CD1c-positive myeloid dendritic cell (primary cell): ENCODE data around the gene CXCL17.
"Not testable (repeated sequence)": the region's sequence is repeated elsewhere in the genome, so short reads cannot be mapped to it uniquely, and the experiment has no call there.

ENCODE experiments used
- DNase-seq: peaks from one replicate; pipeline ENCODE4 v3.0.0-alpha.2; 2016; ENCODE audit errors: extremely low spot score

The CXCL17 gene, protein sequence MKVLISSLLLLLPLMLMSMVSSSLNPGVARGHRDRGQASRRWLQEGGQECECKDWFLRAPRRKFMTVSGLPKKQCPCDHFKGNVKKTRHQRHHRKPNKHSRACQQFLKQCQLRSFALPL

DNA sequence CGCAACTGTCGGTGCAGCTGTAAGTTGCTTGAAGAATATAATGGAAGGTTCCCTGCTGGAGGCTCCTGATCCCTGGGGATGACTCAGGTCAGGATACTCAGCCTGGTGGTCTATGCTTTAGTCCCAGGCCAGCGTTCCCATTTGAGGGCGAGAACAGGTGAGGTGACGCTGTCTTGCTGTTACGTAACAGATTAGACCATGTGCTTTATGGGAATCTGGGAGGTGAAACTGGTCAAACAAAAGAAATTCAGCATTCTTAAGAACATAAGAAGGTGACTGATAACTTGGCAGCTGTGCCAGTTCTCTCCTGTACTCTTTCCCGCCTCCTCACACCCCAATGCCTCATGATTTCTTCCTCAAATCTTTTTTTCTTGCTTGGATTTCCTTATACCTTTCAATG lies at the start of gene CXCL17:
Gene CXCL17, minus strand, starts transcription at position 114 of the 400 bp plus-strand sequence. CDS start 114 bp downstream, outside the sequence.
- no peak for DNase-seq

DNA sequence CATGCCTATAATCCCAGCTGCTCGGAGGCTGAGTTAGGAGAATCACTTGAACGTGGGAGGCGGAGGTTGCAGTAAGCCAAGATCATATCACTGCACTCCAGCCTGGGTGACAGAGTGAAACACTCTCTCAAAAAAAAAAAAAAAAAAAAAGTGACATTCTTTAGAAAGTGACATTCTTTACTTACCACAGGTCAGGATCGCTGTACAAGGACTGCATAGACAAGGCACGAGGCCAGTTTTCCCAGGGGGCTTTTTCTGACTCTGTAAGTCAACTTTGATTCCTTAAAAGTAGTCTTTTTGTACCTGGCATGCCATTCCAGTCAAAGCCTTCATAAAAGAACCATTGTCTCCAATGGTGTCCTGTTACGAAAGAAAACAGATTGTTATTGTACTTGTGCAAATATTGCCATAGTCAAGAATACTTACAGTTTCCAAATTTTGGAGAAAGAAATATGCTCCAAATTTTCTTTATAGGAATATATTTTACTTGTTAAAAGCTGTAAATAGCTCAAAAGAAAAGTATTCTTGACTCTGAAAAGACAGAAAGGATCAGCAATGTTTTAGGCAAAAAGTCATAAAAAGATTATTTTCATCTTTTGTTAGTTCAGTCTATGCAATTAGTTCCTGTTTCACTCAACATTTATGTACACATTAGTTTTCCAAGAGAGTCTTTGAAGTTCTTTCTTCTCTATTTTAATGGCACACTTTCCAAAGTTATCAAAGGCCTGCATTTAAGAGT lies 46.2 kb upstream of the CXCL17 start:
- DNase-seq: no peak

DNA sequence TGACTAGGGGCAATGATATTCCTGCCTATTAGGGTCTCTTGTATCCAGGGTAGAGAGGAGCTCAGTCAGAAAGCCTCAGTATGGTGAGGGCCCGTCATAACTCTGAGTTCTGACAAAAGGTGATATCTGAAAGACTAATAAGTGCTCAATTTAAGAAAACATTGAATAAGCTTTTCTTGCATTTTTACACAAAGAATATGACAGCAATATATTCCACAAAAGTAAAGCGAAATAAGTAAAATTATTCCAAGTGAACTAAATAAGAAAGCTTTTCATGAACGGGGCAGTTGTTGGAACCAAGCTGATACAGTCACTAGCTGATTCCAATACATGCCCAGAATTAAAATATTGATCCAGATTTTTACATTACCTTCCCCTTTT lies 45.0 kb upstream of the CXCL17 start:
- DNase-seq: no peak

DNA sequence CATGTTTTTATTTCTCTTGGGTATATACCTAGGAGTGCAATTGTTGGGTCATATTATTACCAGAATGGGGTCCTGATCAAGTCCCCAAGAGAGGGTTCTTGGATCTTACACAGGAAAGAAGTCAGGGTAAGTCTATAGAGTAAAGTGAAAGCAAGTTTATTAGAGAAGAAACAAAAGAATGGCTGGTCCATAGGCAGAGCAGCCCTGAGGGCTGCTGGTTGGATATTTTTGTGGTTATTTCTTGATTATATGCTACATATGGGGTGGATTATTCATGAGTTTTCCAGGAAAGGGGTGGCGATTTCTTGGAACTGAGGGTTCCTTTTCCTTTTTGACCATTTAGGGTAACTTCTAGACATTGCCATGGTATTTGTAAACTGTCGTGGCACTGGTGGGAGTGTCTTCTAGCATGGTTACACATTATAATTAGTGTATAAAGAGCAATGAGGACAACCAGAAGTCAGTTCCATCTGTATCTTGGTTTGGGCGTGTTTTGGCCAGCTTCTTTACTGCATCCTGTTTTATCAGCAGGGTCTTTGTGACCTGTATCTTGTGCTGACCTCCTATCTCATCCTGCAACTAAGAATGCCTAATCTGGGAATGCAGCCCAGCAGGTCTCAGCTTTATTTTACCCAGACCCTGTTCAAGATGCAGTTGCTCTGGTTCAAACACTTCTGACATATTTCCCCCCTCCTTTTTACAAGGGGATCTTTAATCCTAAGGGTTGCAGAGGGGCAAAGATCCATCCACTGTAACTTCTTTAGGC lies 44.5 kb upstream of the CXCL17 start:
- DNase-seq: peak; percentile 31

DNA sequence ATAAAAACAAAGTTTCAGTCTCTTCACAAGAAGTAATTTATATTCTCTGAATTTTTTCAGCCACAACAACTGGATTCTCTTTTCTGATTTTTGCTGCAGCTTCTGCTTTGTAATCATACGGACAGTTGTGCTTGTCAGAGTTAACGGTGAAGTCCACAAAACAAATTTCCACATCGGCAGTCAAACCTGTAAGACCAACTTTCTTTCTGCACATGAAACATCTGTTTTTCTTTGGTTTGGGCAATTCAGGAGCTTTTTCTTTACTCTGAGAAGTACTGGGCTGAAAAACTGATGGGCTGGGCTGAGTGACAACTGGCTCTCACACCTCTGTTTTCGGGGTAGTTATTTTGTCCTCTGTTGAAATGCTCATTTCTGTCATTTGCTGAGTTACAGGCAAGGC lies 42.3 kb upstream of the CXCL17 start:
- not testable (repeated sequence) for DNase-seq

DNA sequence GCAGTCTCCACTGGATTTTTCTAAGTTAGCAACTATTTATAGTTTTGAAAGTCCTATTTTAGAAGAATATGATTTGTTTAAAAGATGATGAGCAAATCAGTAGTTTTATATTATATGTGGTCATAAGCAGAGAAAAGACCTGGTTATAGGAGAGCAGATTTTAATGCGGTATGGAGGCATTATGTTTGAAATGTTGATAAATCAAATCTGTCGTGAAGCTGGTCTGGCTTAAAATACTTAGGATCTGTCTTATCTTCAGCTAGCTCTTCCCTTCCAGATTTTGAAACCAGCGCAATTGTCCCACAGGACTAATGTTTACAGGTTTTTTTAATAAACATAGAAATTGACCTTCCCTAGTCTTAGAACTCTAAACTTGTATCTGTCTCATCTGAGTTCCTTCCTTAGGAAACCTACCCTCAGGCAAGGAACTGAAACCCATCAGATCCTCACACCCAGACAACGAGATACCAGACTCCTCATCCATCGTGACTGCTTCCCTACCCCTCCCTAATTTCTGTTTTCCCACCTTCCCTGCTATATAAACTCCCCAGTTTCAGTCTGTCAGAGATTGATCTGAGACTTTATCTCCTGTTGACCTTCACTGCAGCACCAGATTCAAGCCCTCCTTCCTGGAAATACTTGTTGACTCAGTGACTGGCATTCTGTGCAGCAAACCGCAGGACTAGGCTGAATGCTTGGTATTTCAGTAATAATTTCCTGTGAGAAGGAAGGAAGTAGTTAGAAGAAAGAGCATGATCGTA lies 37.8 kb upstream of the CXCL17 start:
- DNase-seq: peak; percentile 51

DNA sequence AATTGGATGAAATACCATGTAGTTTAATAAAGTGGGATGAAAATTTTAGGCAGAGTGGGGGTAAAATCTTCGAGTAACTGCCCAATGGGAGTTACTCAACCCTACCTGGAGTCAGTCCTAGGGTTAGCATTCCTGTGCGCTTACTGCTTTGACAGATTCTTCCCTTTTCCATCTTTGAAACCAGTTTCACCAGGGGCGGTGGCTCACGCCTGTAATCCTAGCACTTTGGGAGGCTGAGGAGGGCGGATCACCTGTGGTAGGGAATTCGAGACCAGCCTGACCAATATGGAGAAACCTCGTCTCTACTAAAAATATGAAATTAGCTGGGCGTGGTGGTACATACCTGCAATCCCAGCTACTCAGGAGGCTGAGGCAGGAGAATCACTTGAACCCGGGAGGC lies 37.0 kb upstream of the CXCL17 start:
- no peak for DNase-seq

DNA sequence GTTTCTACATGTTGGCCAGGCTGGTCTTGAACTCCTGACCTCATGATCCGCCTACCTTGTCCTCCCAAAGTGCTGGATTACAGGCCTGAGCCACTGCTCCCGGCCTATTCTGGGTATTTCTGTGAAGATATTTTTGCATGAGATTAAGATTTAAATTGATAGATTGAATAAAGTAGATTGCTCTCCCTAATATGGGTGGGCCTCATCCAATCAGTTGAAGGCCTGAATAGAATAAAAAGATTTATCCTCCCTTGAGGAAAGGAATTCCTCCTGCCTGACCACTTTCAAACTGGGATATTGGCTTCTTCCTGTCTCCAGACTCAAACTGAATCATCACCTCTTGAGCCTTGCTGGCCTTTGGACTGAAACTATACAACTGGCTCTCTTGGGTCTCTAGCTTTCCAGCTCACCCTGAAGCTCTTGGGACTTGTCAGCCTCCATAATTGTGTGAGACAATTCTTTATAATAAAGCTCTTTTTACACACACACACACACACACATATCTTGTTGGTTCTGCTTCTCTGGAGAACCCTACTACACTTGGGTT lies 36.1 kb upstream of the CXCL17 start:
- no peak for DNase-seq

DNA sequence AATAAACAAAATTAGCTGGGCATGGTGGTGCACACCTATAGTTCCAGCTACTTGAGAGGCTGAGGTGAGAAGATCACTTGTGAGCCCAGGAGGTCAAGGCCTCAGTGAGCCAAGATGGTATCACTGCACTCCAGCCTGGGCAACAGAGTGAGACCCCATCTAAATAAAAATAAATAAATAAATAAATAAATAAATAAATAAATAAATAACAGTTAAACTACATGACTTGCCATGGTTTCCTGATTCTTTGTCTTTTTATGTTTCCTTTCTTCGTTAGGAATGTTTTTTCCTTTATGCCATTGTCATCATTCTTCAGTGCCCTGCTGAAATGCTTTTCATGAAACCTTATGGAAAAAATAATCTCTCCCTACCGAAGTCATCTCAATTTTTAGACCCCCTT lies 35.2 kb upstream of the CXCL17 start:
- DNase-seq: no peak

DNA sequence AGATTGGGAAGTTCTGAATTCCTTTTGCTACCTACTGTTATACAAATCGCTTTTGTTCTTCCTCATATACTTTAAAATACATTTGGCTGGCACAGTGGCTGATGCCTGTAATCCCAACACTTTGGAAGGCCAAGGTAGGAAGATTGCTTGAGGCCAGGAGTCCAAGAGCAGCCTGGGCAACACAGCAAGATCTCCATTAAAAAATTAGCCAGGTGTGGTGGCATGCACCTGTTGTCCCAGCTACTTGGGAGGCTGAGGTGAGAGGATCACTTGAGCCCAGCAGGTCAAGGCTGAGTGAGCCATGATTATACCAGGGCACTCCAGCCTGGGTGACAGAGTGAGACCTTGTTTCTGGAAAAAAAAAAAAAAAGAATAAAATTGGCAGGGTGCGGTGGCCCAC lies 34.4 kb upstream of the CXCL17 start:
- no peak for DNase-seq

DNA sequence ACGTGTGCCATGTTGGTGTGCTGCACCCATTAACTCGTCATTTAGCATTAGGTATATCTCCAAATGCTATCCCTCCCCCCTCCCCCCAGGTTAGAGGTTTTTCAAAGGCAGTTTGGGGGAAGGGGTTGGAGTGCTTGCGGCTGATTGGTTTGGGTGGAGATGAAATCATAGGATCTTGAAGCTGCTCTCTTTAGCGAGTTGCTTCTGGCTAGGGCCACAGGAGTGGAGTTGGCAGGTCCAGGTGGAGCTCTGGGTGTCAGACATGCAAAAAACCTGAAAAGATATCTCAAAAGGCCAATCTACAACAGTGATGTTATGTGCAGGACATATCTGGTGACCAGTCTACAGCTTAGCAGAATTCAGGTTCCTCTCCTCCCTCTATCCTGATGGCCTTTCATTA lies 32.6 kb upstream of the CXCL17 start:
- DNase-seq: no peak

DNA sequence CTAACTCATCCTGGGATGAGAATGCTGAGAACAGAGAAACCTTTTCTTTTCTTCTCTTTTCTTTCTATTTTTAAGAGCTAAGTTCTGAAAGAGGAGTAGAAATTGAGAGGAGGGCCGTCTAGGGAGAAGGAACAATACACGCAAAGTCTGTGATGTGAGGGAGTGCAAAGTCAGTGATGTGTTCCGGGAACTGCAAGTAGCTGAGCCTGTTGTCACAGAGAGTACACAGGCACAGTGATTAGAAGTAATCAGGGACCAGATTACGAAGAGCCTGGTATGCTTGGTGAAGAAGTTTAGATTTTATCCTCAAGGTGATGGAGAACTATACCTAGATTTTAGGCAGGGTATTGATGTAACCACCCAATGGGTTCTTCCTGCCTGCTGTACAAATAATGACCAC lies 32.0 kb upstream of the CXCL17 start:
- DNase-seq: no peak

DNA sequence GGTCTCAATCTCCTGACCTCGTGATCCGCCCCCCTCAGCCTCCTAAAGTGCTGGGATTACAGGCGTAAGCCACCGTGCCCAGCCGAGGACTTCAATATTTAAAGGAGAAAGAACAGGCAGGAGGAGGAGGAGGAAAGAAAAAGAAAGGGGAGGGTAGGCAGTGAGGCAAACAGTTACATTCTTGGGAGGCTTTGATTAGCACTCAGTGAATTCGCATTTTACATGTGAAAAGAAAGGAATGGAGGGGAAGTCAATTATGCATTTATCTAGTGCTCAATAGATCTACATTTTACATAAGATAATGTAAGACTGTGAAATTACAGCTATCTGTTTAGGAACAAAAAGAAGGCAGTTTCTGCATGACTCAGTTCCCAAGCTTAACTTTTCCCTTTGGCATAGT lies 30.9 kb upstream of the CXCL17 start:
- DNase-seq: no peak

DNA sequence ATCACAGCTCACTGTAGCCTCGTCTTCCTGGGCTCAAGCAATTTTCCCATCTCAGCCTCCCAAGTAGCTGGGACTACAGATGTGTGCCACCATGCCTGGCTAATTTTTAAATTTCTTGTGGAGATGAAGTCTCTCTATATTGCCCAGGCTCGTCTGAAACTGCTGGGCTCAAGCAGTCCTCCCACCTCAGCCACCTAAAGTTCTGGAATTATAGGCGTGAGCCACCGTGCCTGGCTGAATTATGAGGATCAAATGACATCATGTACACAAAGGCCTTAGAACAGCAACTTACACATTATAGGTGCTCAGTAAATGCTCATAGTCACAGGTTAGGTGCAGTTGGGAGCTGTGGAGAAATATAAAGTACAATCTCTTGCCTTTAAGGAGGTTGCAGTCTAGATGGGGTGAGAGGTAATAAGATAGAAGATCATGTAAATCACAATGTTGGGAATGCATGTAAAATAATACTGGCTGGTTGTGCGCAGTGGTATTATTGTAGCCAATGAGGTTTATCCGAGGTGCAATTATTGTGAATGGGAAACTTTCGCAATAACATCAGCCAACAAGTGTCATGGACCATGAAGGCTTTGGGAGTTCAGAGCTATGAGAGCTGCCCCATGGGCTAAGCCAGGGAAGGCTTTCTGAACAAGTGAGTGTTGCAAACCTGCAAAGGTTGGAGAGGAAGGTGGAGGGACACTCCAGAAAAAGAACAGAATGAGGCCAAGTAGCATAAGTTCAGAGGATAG lies 29.8 kb upstream of the CXCL17 start:
- DNase-seq: no peak

DNA sequence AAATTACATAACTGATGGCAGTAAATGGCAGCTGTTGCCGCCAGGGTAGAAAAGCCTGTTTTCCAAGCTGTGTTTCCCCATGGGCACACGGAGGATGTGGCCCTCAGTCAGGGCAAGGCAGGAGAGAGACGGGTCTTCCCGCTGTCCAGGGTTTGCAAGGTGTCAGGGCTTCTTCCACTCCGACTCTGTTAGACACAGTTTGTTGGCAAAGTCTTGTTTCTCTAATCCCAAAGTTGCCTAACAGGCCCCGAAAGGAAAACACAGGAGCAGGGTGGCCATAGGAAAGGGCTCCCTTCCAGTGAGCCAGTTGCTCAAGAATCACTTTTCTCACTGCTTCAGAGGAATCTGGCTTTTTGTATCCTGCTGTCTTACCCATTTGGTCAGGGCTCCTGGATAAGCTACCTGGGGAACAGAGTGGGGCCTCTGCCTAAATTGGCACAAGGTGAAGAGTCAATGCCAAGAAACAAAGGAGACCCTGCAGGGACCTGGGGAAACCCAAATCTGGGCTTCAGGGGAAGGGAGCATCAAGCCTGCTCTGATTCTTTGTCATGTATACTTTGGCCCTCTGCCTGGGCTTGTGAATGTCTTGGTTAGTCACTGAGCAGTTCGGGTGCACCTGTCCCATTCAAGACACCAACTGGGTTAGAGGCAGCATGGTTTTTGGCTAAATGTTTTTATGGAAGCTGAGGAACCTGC lies 29.0 kb upstream of the CXCL17 start:
- no peak for DNase-seq

DNA sequence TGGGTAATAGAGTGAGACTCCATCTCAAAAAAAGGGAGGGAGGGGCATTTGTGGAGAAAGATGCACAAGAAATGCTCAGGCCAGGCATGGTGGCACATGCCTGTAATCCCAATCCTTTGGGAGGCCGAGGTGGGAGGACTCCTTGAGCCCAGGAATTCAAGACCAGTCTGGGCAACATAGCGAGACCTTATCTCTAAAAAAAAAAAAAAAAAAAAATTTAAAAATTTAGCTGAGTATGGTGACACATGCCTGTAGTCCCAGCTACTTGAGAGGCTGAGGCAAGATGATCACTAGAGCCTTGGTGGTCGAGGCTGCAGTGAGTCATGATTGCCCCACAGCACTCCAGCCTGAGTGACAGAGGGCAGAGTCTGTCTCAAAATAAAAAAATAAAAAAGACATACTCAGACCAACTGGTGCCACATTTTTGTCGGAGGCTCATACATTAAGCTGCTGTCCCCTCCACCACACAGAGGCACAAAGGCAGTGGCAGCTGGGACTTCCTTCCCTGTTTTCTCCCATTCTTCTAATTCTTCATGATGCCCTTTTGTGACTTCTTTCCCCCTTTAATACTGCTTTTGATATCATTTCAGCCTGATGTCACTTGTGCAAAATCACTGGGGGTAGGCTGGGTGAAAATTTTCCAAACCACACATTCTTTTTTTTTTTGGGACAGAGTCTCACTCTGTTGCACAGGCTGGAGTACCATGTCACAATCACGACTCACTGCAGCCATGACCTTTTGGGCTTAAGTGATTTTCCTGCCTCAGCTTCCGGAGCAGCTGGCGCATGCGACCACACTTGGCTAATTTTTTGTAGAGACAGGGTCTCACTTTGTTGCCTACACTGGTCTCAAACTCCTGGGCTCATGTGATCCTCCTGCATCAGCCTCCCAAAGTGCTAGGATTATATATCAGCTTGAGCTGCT lies 26.8 kb upstream of the CXCL17 start:
- no peak for DNase-seq

DNA sequence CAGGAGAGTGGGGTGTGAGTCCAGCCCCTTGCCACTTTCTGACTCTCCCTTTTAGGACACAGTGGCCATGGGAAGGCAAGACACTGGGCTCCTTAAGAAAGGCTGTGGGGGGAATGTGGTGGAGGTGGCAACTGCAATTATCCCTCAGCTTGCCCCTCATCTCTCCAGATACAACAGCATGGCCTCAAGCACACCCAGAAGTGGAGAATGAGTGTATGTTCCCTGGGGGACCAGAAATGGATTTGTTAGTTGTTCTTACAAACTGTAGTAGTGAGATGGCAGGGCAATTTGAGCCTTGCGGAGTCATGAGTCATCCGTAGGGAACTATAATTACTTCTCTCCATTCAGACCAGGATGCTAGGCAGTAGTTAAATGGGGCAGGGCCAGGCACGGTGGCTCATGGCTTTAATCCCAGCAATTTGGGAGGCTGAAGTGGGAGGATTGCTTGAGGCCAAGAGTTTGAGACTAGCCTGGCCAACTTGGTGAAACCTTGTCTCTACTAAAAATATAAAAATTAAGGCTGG lies 25.6 kb upstream of the CXCL17 start:
- no peak for DNase-seq

DNA sequence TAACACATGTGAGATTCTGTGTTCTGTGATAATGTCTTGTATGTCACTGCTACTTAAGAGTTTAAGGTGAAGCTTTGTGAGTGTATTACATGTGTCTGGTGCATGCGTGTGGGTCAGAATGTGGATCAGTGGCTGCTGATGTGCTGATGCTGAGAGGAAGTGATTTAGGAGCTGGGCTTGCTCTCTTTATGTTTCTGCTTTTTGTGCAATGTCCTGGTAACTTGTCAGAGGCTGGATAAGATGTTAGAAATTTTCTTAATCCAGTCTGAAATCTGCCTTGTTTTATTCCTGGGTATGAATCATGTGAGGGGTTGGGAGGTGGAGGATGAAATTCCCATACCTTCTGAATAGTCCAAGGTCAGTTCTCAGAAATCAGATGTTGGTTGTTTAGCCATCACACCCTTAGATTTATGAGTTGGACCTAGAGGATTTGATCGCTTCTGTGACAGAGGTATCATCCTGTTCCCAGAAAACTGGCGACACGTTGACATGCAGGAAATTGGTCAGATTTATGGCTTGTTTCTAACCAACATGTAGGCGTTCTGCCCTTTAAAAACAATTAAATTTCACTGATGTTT lies 24.5 kb upstream of the CXCL17 start:
- DNase-seq: peak; percentile 44
